Motor neuron (in vitro differentiated cells): ENCODE results near the gene SORCS1. TPM values are rescaled to one million over a fixed set of nuclear protein-coding genes. Genes with fewer than 3 reads are reported as not detected.

Experiments
- ATAC-seq, 8 experiments: fragments of 200-7000 bp; cut with Tn5 transposase; replicated peaks in 6 of 8; 2 replicates each; pipeline ENCODE4 v1.8.0; 2021; ENCODE audit warnings: mild to moderate bottlenecking in 8 of 8, moderate library complexity in 8 of 8
- H3K27ac ChIP-seq, 2 donors: fragments of 250-450 bp; sonication (Bioruptor Pico); 2 replicates each; pipeline ENCODE4 v1.9.0; 2021; ENCODE audit warnings: antibody characterized with exemption in 2 of 2, mild to moderate bottlenecking in 2 of 2, moderate library complexity in 1 of 2
- H3K4me1 ChIP-seq, 2 donors: fragments of 250-450 bp; sonication (Bioruptor Pico); replicated peaks in 1 of 2; 2 replicates each; pipeline ENCODE4 v1.6.1; 2021; ENCODE audit warnings: antibody characterized with exemption in 2 of 2, mild to moderate bottlenecking in 2 of 2, moderate library complexity in 1 of 2
- H3K4me3 ChIP-seq, 5 donors: fragments of 250-450 bp; sonication (Bioruptor Pico); 2 replicates each; pipeline ENCODE4 v1.9.0; 2021; ENCODE audit warnings: antibody characterized with exemption in 5 of 5, mild to moderate bottlenecking in 5 of 5, moderate library complexity in 4 of 5
- WGBS, 10 experiments: fragments of 450-650 bp; shearing (Covaris generic); methylation state at CpG; one replicate each; pipeline ENCODE4 v1.0.0; 2022; 5-methylcytosine and 5-hydroxymethylcytosine counted together
- in situ Hi-C, 9 experiments: fragments of 400-800 bp; cut with MboI; loops; one replicate each; pipeline ENCODE4 v1.15.0; 2021; ENCODE audit warnings: low sequenced_read_pairs in 9 of 9, low pct_unique_long_range_greater_than_20kb in 2 of 9; ENCODE audit not compliant: unreplicated experiment in 9 of 9
- total RNA-seq, 8 experiments: library from RNA; unstranded; fragments of 300-600 nt; gene quantifications; 2 replicates each; pipeline versions ENCODE4 v1.2.3 to v1.2.4, GENCODE V29; 2022

Gene SORCS1
- total RNA-seq, 8 experiments from 2014 or later, result 0.27 to 17.0 (median 11.0) TPM

DNA sequence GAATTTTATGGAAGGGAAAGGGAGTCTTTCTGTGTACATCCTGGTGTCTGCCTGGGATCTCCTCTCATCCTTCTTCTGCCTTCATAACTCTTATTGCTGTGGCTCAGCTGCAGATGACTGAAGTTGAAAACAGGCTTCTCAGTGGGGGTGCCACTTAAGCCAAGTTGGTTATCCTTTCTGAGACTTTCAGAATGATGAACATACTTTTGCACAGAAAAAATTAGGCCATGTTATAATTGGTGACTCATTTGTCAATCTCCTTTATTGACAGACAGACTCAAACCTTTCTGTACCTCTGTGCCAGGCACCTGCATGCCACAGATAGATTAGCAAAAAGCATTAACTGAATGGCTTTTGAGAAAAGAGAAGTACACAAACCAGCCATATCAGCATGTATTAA, 430.3 kb downstream of the SORCS1 start:
- no peak for ATAC-seq
- H3K4me1 ChIP-seq, result peaks cover 0 to 15% of the 10 kb centered on the region in 2 donors
- no peak overlapping the region for H3K27ac ChIP-seq
- in situ Hi-C loops, result no loop called here
- no peak overlapping the region for H3K4me3 ChIP-seq

DNA sequence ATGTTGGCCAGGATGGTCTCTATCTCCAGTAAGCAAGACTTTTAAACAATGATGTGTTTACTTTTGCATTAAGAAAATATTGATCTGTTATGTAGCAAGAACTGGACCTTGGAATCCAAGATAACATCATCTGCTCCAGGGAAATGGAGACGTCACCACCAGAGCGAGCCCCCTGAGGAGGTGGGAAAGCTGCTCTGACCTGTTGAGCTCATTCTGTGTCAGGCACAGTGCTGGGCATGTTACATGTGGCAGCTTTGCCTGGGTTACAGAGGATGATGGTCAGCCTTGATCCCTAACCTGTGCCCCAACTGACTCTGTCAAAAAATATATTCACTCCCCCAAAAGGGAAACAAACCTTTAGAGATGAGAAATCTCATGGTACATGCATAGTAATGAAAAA, 436.3 kb downstream of the SORCS1 start:
- no peak overlapping the region for H3K4me3 ChIP-seq
- WGBS, 10 experiments, result 0 to 92% methylated on average over 2 of the region's 2 CpGs; no CpG with 5 or more reads in 8 of the 10 experiments
- in situ Hi-C loops, result no loop called here
- no peak overlapping the region for H3K27ac ChIP-seq
- peaks cover 0 to 6% of the 10 kb centered on the region in 2 donors for H3K4me1 ChIP-seq
- no peak for ATAC-seq

DNA sequence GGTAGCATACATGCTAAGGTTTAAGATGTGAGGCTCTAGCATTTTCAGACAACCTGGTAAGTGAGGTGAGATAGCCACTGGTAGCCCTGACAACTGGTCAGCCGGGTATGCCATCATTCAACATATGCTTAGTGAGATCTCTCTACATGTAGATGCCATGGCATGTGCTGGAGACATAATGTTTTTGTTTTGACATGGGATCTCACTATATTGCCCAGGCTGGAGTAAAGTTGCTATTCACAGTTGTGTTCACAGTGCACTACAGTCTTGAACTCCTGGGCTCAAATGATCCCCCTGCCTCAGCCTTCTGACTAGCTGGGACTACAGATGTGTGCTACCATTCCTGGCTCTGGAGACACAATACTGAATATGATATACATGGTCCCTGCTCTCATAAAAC, 437.3 kb downstream of the SORCS1 start:
- no peak overlapping the region for H3K4me3 ChIP-seq
- H3K4me1 ChIP-seq, result no peaks in the 10 kb centered on the region
- WGBS, 10 experiments, result 50 to 100% (median 100%) methylated on average over 1 of the region's 1 CpG; no CpG with 5 or more reads in 7 of the 10 experiments
- no peak overlapping the region for H3K27ac ChIP-seq
- in situ Hi-C loops, result no loop called here
- no peak for ATAC-seq

DNA sequence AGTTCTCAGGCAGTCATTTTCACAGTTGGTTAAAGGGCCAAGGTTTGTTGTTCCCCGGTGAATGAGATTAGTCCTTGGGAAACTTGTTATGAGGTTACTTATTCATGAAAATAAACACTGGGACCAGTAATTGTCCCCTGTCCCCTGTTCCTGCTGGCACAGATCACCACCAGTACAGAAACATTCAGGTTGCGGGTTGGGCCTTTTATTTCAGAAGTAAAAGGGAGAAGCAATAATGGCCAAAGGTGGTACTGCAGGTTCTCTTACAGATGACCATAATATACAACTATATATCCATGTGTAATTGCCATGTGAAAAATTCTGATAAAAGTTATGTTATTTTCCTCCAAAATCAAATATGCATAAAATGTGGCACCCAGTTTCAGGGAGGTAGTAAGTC, 442.0 kb downstream of the SORCS1 start:
- no peaks in the 10 kb centered on the region for H3K4me1 ChIP-seq
- no peak for ATAC-seq
- H3K4me3 ChIP-seq, result no peak overlapping the region
- WGBS, 10 experiments, result 43 to 100% (median 84%) methylated on average over 1 to 2 of the region's 2 CpGs; no CpG with 5 or more reads in 3 of the 10 experiments
- no peak overlapping the region for H3K27ac ChIP-seq
- in situ Hi-C loops, result no loop called here

DNA sequence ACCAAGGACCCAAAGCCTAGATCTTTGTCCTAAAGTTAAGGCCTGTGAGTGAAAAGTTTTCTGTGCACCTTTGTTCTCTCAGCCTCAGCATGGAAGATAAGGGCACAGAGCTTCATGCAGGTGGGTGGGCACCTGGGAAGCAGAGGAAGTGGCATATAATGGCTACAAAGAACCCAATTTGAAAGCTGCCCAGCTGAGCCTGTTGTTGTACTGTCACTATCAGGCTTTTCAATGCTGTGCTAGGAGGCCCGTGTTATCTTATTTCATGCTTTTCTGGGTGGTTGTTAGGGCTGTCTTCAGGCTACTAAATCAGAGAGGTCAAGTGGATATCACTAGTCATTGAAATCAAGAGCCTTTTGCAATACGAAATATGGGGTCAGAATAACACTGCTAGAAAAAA, 443.8 kb downstream of the SORCS1 start:
- in situ Hi-C loops, result no loop called here
- WGBS, 10 experiments, result 0 to 100% (median 45%) methylated on average over 1 to 2 of the region's 2 CpGs
- no peak overlapping the region for H3K4me3 ChIP-seq
- no peaks in the 10 kb centered on the region for H3K4me1 ChIP-seq
- no peak overlapping the region for H3K27ac ChIP-seq
- ATAC-seq, result no peak

DNA sequence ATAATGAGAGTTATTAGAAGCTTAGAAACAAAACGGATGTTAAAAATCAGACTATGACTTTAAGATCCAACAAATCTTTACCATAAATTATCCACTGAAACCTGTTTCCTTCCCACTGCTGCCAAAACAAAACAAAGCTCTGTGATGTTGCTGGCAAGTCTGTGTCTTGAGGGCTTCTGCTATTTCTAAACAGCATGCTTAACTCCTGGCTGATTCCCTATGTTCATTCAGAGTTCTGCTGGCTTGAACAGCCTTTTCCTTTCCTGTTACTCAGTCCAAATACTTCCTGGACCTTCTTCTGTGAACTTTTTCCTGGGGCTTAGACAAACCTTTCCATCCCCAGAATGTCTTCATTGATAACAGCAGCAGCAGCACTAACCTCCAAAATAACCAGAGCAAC, 448.1 kb downstream of the SORCS1 start:
- 50 to 100% (median 92%) methylated on average over 1 of the region's 1 CpG; no CpG with 5 or more reads in 5 of the 10 experiments for WGBS, 10 experiments

DNA sequence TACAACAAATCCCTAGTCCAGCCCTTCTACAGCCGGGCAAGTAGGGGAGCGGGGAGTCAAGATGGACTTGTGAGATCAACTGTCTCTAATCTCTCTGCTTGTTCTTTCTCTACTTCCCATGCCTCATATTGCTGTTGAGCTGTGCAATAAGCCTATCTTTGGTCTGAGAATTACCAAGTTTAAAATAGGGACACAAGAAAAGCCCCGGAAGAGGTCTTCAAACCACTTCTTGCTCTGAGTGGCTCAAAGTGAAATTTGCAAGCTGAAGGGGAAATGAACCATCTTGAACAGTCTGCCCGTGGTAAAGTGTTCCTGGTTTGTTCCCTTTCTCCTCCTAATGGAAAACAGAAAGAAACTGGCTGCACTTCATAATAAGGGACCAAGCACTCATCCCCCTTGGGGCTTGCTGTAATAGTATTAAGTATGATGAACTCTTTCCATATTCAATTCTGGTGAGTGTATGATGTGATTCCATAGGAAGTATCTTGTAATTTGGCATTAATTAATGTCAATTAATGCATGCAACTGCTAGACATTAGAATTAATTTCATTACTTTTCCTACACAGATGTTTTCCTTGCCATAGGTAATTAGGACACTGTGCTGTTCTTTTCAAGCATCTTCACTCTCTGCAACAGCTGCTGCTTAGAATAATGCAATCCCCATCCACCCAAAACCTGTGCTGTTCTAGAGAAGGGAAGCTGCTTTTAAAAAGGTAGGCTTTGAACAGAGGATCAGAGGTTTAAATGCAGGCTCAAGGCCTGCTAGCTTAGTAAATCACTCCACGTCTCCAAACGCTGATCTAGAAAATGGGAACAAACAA, 449.6 kb downstream of the SORCS1 start:
- H3K4me3 ChIP-seq, result no peak overlapping the region
- H3K27ac ChIP-seq, result no peak overlapping the region
- in situ Hi-C loops, result no loop called here
- ATAC-seq, result no peak
- 0 to 93% (median 73%) methylated on average over 2 to 6 of the region's 6 CpGs; no CpG with 5 or more reads in 3 of the 10 experiments for WGBS, 10 experiments
- H3K4me1 ChIP-seq, result no peaks in the 10 kb centered on the region

More for the DNA sequence above, 448.1 kb downstream of the SORCS1 start:
- H3K4me3 ChIP-seq, result no peak overlapping the region
- in situ Hi-C loops, result no loop called here
- H3K4me1 ChIP-seq, result no peaks in the 10 kb centered on the region
- no peak overlapping the region for H3K27ac ChIP-seq
- no peak for ATAC-seq

DNA sequence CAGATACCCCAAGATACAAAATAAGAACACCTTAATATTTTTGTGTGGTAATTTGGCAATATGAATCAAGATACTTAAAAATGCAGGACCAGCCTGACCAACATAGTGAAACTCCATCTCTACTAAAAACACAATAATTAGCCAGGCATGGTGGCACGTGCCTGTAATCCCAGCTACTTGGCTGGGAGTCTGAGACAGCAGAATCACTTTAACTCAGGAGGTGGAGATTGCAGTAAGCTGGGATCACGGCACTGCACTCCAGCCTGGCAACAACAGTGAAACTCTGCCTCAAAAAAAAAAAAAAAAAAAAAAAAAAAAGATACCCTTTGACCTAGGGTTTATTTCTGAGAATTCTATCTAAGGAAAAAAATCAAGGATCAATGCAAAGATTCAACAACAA, 450.7 kb downstream of the SORCS1 start:
- 0 to 100% (median 50%) methylated on average over 1 to 2 of the region's 2 CpGs; no CpG with 5 or more reads in 1 of the 10 experiments for WGBS, 10 experiments
- Histone ChIP-seq H3K27ac (no peak overlapping the region), H3K4me1 (no peaks in the 10 kb centered on the region), H3K4me3 (no peak overlapping the region)
- in situ Hi-C loops, result no loop called here
- no peak for ATAC-seq

DNA sequence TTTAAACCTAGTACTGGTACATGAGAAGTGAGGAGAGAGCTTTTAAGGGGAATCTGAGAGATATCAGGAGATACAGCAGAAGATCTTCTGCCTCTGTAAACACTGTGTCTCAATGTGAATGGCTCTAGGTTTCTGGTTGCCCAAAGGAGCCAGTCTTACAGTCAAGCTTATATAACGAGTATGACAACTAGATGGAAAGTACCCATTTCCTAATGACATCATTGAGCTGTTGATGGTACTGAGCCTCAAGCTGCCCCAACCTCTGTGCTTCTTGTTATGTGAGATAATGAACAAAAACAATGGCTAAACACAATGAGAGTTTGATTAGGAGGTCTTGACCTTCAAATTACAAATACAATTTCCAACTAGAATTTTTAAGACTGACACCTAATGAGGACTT, 451.5 kb downstream of the SORCS1 start:
- ATAC-seq, result no peak
- in situ Hi-C loops, result no loop called here
- Histone ChIP-seq H3K4me3 (no peak overlapping the region), H3K4me1 (peaks cover 3 to 6% of the 10 kb centered on the region in 2 donors), H3K27ac (no peak overlapping the region)
- WGBS, 10 experiments, result 0 to 100% (median 84%) methylated on average over 1 of the region's 1 CpG; no CpG with 5 or more reads in 4 of the 10 experiments

DNA sequence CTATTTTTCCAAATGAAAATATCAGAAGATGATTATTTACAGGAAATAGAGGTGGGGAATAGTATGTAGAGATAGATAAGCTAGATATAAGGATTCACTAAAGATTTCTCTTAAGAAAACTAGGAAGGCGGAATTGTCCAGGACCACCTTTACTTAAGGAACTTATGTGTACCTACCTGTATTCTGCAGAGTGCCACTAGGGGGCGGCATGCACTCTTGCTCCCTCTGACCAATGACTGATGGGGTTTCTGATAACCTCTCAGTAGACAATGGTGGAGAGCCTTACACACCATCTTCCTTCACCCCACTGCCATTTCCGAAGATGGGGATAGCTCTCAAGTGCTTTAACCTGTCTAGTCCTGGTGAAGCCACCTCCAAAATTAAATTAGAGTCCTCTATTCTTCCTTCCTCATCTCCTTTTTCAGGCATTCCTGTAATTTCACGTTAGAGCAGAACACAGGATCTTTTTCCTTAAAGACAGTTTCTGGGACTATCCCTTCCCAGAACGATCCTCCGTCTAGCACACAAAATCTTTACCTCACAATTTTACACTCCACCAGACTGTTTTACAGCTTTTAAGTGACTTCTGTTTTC, 453.1 kb downstream of the SORCS1 start:
- no peak overlapping the region for H3K27ac ChIP-seq
- in situ Hi-C loops, result no loop called here
- 40 to 100% (median 87%) methylated on average over 1 to 6 of the region's 6 CpGs for WGBS, 10 experiments
- peaks cover 3 to 13% of the 10 kb centered on the region in 2 donors for H3K4me1 ChIP-seq
- H3K4me3 ChIP-seq, result no peak overlapping the region
- peak in 2 of 8 experiments; percentile 14 to 75 for ATAC-seq

DNA sequence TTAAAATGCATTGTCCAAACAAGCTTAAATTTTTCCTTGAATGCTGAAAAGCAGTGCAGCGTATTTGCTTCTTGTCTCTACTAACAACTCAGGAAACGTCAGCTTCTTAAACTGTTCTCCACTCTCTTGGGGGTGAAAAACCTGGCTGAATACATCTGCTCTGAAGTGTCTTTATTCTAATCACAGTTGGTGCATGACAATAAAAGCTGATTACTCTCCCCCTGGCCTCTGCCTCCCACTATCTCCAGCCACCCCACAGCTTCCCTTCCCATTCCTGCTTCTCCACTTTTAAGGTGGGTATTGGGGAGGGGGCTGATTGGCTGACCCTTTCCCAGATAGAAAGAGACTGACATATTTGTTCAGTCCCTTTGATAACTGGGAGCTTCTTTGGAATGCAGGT, 456.0 kb downstream of the SORCS1 start:
- Histone ChIP-seq H3K4me3 (no peak overlapping the region), H3K27ac (no peak overlapping the region), H3K4me1 (peaks cover 3 to 13% of the 10 kb centered on the region in 2 donors)
- WGBS, 10 experiments, result 13 to 80% (median 64%) methylated on average over 1 to 2 of the region's 2 CpGs; no CpG with 5 or more reads in 1 of the 10 experiments
- ATAC-seq, result no peak
- in situ Hi-C loops, result no loop called here

DNA sequence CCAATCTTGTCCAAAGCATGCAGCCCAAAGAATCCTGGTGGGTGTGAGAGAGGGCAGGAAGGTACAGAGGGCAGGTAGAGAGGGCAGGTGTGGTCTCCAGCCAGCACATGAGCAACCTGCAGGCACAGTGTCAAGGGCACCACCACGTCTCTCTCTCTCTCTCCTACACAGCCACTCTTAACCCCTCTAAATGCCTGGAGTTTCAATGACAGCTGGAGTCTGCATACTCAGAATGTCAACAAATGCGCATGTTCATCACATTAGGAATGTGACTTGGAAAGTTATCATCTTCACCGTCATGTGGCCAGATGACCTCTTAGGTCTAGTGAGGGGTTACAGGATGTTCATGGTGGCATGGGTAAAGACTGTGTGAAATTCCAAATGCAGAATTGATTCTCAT, 456.8 kb downstream of the SORCS1 start:
- in situ Hi-C loops, result no loop called here
- WGBS, 10 experiments, result 0 to 83% (median 17%) methylated on average over 1 to 3 of the region's 3 CpGs; no CpG with 5 or more reads in 7 of the 10 experiments
- H3K4me3 ChIP-seq, result no peak overlapping the region
- peaks cover 3 to 13% of the 10 kb centered on the region in 2 donors for H3K4me1 ChIP-seq
- no peak overlapping the region for H3K27ac ChIP-seq
- ATAC-seq, result peak in 2 of 8 experiments; percentile 28 to 34

DNA sequence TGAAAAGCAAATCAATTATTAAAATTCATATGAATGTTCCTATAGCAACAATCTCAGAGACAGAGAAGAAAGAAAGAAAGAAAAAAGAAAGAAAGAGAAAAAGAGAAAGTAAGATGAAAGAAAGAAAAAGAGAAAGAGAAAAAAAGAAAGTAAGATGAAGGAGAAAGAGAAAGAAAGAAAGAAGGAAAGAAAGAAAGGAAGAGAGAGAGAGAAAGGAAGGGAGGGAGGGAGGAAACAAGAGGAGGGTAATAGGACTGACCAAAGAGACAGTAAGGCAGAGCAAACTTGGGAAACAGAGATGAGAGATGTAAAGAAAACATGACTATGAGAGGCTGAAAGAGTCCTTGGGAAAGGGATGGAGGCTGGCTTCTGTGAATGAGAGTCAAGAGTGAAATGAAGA, 458.4 kb downstream of the SORCS1 start:
- H3K4me3 ChIP-seq, result no peak overlapping the region
- H3K4me1 ChIP-seq, result peaks cover 3 to 13% of the 10 kb centered on the region in 2 donors
- no peak overlapping the region for H3K27ac ChIP-seq
- in situ Hi-C loops, result no loop called here
- ATAC-seq, result no peak
